Measurements from ENCODE around the gene KIF26A.

DNA sequence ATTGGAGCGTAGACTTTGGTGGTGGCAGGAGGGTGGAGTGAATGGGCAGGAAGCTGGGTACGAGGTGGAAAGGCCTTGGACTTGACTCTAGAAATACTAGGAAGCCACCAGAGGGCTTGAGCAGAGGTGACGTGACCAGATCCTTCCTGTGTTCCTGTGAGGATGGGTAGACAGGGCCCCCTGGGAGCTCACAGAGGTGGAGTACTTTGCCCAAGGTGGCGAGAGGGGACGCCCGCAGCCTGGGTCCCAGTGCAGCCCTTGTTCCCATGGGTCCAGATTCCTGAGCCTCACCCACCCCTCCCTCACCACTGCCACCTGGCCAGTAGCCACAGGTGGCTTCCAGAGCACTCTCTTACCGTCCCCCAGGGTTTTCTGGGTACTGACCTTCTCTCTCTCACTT is 89.8 kb downstream of the KIF26A start:
- TF ChIP-seq, protein P1, sequence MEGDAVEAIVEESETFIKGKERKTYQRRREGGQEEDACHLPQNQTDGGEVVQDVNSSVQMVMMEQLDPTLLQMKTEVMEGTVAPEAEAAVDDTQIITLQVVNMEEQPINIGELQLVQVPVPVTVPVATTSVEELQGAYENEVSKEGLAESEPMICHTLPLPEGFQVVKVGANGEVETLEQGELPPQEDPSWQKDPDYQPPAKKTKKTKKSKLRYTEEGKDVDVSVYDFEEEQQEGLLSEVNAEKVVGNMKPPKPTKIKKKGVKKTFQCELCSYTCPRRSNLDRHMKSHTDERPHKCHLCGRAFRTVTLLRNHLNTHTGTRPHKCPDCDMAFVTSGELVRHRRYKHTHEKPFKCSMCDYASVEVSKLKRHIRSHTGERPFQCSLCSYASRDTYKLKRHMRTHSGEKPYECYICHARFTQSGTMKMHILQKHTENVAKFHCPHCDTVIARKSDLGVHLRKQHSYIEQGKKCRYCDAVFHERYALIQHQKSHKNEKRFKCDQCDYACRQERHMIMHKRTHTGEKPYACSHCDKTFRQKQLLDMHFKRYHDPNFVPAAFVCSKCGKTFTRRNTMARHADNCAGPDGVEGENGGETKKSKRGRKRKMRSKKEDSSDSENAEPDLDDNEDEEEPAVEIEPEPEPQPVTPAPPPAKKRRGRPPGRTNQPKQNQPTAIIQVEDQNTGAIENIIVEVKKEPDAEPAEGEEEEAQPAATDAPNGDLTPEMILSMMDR (IDR thresholded peaks at IDR 0.05; ENCODE audit: insufficient read depth, low read depth, low read length), result no peak
- TF ChIP-seq EZH2 (IDR thresholded peaks at IDR 0.05; ENCODE audit: insufficient read depth, low read length), result no peak

Data from astrocyte (in vitro differentiated cells and primary cell).